Astrocyte (in vitro differentiated cells and primary cell): ENCODE results near the gene WWTR1.

ENCODE experiments used
- CTCF ChIP-seq: IDR thresholded peaks from 2 replicates; pipeline ENCODE4 v1.5.1; 2011; ENCODE audit warnings: low read depth, mild to moderate bottlenecking, inconsistent platforms, low read length, moderate library complexity; ENCODE audit not compliant: insufficient read depth
- EZH2 ChIP-seq: IDR thresholded peaks from 2 replicates; pipeline ENCODE4 v1.6.1; 2012; ENCODE audit warnings: mild to moderate bottlenecking, low read length, inconsistent platforms; ENCODE audit not compliant: insufficient read depth

GRCh38 chr3:149608987-149609386 is 48.8 kb downstream of the WWTR1 start:
- TF ChIP-seq CTCF (no peak), EZH2 (no peak)
